HG02870 (cell line): ENCODE results near the gene SH3BP4.

Experiments
- ATAC-seq: cut with Tn5 transposase; IDR thresholded peaks from one replicate; pipeline ENCODE4 v1.9.1; 2021; ENCODE audit warnings: mild to moderate bottlenecking, moderate library complexity; ENCODE audit not compliant: unreplicated experiment

The SH3BP4 gene, protein sequence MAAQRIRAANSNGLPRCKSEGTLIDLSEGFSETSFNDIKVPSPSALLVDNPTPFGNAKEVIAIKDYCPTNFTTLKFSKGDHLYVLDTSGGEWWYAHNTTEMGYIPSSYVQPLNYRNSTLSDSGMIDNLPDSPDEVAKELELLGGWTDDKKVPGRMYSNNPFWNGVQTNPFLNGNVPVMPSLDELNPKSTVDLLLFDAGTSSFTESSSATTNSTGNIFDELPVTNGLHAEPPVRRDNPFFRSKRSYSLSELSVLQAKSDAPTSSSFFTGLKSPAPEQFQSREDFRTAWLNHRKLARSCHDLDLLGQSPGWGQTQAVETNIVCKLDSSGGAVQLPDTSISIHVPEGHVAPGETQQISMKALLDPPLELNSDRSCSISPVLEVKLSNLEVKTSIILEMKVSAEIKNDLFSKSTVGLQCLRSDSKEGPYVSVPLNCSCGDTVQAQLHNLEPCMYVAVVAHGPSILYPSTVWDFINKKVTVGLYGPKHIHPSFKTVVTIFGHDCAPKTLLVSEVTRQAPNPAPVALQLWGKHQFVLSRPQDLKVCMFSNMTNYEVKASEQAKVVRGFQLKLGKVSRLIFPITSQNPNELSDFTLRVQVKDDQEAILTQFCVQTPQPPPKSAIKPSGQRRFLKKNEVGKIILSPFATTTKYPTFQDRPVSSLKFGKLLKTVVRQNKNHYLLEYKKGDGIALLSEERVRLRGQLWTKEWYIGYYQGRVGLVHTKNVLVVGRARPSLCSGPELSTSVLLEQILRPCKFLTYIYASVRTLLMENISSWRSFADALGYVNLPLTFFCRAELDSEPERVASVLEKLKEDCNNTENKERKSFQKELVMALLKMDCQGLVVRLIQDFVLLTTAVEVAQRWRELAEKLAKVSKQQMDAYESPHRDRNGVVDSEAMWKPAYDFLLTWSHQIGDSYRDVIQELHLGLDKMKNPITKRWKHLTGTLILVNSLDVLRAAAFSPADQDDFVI

DNA sequence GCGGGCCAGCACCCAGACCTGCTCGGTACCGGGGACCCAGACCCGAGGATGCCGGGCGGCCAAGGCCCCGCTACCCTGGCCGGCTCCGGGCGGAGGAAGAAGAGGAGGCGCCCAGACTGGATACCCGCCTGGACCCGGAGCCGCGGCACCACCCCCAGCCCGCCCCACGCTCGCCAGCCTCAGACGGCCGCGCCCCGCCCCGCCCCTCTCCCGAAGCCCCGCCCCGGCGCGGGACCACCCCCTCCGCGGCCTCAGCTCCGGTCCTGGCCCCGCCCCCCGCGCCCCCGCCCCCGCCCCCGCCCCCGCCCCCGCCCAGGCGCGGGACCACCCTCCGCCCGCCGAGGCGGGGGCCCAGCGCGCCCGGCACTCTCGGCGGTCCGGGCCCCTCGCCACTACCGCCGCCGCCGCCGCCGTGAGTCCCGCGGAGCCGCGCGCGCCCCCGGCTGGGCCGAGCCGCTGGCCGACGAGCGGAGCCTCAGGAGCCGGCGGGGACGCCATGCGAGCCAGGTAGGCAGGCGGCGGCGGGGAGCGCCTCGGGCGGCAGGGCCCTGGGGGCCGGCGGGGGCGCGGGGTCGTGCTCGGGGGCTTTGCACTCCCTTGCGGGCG, at the start of gene SH3BP4:
TSS of gene SH3BP4 (plus strand) at position 354 of the 606 bp plus-strand sequence. CDS start 82,986 bp downstream, outside the sequence.
- no peak for ATAC-seq

DNA sequence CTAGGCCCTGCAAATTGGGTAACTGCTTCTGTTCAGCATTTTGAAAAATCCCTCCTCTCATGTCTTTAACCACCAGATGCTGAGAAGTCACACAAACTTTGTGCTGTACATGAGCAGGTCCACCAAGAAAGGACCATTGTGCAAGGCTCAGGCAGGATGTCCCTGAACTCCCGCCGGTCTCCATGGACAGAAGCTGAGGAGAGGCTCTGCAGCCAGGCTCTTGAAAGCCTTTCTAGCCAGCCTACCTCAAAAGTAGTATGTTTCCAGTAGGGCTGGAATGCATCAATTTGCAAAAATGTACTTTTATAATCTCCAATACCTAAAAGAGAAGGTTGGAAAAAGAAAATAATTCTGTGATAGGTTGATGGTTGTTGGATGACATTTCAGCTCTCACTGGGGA, 47.0 kb upstream of the SH3BP4 start:
- no peak for ATAC-seq

DNA sequence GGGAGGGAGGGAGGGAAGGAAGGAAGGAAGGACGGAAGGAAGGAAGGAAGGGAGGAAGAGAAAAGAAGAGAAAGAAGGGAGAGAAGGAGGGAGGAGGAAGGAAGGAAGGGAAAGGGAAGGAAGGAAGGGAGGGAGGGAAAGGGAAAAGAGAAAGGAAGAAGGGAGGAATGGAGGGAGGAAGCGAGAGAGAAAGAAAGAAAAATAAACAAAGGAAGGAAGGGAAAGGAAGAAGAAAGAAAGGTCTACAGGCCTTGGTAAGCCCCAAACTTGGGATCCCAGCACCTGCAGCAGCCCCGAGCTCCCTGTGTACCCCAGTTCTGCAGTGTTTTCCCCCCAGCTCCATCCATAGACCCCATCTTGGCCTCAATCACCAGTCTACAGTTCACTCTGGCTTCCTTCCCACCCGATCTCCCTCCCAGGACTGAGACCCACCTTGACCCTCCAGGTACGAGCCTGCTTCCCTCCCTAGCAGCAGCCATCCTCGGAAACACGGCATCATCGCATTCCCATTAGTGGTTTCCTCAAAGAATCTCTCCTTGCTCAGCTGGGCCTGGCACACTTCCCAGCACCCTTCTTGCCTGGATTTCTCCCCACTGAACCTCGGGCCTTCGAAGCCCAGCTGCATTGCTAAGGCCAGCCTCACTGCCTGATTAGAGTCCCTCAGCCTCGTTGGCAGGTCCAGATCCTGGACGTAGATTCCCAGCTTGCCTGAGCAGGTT, 46.1 kb upstream of the SH3BP4 start:
- ATAC-seq: no peak

DNA sequence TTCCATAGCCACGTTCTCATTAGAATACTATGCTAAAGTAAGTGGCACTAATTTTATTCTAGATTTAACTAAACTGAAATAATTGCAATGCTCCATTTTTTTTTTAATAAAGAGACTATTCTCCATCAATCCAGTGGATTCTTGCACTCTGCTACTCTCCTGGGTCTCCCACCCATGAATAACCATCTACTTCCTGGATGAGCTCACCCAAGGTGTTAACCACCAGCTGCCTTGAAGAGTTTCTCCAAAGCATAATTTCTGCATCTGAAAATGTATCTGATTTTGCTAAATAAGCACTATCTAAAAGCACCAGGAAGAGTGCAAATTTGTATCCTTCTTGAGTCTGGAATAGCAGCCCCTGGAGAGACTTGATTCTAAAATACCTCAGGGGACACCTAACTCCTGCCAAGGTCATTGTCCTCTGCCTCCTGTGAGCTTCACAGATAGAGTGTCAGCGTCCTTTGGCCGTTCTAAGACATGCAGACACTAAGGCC, 41.6 kb upstream of the SH3BP4 start:
- no peak for ATAC-seq

DNA sequence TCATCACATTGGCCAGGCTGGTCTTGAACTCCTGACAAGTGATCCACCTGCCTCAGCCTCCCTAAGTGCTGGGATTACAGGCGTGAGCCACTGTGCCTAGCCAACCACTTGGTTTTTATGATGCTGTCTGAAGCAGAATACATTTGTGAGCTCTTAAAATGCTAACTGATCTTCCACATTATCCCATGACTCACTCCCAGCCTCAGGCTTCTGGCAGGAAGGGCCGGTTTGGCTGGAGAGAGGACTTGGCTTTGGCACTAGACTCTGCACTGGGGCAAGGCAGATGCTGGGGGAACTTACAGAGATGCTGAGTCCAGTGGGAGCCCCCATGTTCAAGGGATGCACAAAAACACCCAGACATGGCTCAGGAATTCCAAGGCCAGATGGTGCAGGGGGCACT, 40.5 kb upstream of the SH3BP4 start:
- no peak for ATAC-seq

DNA sequence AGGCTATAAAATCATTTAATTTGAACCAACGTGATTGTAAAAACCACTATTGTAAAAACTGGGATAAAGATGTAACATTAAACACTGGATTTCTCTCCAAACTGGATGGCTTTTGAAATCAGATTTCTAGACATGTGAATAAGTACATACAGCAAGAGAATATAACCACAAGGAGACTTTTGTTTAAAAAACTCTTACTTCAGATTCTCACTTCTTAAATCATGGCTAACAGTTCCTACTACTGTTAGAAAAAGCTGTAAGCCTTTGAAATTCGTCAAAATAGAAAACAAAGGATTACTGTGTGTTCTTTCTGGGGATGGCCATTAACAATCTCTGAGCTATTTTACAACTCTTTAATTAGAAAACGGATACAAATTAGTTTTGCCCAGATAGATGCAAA, 39.4 kb upstream of the SH3BP4 start:
- ATAC-seq: no peak

DNA sequence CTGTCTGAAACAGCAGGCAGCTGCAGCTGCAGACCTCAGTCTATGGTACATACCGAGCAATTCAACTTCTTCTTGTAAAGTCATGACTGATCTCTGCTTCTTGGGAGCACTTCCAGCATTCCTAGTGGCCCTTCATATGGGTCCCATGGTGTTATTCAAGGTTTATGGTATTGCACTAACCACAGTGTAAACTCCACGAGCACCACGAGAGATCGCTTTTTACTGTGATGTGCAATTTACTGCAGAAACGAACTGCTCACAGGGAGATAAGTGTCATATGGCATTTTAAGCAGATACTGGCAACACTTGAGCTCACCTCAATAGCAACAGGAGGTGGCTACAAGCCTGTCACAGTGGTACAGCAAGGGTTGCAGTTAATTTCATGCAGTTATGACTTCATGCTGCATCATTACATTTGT, 38.6 kb upstream of the SH3BP4 start:
- ATAC-seq: no peak

DNA sequence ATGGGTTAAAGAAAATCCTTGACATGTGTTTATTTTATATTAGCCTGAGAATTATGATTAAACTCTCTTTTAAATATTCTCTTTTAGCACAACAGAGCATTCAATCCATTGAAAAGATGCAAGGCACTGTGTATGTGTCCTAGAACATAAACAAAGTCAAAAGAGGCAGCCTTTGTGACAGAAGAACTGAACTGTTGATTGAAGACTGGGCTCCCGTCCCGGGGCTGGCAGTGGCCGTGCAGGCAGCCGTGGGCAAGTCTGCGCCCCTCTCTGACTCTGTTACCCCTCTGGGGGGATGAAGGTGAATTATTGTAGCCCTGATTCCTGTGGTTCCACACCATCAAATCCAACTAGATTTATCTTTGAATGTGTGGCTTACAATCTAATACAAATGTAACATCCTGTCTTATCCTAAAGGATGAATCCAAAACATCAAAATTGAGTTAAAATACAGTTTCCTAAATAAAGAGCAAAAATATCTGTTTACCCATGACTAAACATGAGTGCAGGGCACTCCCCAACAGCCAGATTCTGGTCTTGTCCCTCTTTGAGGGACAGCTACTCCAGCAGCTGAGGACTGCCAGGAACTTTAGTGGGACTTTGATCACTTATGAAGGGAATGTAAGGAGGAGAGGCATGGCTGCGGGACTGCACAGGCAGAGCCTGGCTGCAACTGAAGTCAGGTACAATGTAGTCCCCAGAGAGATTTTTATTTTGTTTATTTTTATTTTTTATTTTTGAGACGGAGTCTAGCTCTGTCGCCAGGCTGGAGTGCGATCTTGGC, 37.3 kb upstream of the SH3BP4 start:
- no peak for ATAC-seq

DNA sequence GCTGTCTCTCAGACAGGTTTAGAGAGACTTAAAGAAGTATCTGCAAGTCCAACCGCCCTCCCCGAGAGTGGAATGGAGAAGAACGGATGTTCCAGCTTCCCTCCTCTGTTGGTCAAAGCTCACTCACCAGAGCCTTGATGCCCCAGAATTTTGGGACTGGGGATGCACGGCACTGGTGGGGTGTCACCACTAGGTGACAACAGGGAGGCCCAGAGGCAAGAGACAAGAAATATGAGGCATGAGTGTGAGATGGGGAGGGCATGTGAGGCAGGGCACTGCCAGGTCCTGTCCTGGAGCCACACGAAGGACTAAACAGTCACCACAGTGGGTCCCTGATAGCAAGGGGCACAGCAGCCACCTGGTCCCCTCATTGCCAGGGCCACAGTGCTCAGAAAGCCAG, 35.1 kb upstream of the SH3BP4 start:
- ATAC-seq: no peak

DNA sequence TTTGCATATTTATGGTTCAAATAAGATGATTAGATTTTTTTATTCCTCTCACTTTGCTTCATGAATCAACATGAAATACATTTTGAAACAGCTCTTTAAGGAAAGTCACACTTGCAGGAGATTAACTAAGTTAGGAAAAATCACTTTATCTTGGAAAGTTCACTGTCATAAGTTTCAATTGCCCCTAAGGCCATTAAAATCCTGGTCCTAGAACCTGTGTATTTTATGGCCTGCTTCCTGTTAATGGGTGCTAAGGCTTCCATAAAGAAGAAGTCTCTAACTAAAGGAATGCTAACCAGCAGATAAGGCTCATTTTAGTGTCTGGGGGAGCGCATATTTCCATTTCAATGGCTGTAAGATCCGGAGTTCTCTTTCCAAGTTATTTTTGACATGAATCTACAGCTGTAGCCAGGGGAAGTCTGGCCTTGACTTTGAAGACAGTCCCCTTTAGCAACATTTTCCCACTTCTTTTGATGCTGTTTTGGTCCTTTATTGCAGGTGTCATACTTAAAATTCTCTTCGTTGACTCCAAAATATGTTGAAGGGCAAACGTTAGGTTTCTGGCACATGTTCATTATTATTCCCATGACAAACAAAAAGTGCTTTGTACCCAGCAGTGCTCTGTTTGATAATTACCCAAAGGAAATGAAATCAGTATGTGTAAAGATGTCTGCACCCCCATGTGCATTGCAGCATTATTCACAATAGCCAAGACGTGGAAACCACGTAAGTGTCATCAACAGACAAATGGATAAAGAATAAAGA, 34.4 kb upstream of the SH3BP4 start:
- ATAC-seq: no peak

DNA sequence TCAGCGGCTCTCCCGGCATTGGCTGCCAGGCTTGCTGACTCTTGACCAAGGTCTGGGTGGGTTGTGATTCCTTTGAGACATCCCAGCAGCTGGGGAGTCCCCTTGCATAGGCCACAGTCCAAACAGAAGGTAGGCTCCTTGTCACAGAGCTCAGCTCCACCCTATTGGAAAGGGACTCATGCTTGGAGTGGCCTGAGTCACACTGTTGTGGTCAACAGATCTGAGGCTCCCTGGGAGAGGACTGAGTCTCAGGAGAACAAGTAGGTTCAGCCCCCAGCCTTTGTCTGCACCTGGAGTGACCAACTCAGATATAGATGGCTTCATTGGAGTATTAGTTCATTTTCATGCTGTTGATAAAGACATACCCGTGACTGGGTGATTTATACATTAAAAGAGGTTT, 32.1 kb upstream of the SH3BP4 start:
- no peak for ATAC-seq

DNA sequence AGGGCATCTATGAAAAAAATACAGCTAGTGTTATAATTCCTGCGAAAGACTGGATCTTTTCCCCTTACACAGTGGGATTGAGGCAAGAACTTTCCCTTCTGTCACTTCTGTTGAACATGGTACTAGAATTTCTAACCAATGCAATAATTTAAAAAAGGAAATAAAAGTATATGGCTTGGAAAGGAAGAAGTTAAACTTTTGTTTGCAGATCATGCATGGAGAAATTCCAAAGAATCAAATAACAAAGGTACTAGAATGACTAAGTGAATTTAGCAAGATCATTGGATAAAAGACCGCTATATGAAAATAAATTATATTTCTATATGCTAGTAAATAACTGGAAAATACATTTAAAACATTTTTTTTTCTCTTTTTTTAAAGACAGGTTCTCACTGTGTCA, 31.0 kb upstream of the SH3BP4 start:
- no peak for ATAC-seq

DNA sequence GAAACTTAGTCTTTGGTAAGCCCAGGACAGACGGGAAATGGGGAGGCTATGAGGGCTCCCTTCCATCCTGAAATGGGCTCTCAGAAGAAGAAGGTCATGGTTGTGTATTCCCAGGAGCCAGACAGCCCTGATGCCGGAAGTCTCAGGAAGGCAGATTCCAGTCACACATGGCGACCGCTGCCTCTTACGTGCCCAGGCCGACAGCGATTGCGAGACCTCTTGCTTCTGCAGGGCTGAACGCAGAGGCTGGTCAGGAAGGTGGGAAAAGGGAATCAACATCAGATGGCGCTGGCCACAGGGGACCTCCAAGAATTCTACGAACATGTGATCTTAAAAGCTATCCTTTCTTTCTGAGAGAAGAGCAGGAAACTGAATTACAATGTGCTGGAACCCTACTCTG, 22.8 kb upstream of the SH3BP4 start:
- ATAC-seq: no peak

DNA sequence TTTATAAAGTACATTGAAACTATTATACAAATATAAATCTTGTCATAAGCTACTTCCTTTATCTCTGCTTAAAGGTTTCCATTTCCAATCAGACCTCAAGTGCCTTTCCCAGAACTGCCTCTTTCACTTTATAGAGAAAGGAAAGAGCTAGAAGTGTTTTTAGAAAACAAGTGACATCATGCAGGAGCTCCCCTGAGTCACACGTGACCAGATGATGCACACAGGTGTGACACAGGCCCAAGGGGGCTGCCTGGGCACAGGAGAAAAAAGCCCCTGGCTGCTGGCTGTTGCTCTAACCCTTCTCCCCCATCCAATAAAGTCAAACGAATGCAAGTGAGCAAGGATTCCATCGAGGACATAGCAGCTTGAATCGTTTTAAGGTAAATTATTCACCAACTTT, 21.4 kb upstream of the SH3BP4 start:
- no peak for ATAC-seq

DNA sequence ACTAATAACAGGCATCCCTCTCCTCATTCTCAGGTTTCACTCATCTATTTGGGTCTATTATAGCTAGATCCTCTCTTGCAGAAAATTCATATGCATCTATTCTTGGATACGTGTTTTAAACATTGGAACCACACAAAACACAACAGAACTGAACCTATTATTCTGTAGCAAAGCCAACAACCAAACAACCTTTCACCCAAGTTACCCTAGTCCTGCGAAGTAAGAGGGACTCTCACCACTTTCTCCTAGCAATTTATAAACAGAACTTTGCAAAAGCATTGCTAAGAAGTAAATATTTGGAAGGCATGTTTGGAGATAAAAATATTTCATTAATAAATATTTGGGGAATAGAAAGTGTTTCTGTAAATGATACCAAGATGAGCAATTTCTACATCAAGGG, 20.4 kb upstream of the SH3BP4 start:
- no peak for ATAC-seq

DNA sequence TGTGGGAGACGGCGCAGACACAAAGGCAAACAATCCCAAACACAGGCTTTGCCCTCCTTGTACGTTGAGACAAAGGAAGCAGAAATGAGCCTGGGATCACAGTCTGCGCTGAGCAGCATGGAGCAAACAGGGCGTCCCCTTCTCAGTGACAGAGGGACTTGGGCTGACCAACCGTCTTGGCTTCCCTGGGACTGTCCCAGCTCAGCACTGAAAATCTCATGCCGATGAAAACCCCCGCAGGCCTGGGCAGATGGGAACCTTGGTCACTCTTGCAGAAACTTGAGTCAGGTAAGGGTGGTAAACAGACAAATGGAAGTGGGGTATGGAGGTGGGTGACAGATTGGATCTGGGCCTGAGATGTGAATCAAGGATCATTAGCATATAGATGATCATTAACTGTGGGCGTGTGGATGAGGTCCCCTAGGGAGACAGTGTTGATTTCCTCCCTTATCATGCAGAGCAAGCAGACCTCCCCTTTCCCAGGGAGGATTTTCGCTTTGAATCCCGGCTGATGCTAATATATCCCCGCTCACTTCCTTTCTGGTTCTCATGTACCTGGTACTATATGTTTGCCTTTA, 19.1 kb upstream of the SH3BP4 start:
- no peak for ATAC-seq

DNA sequence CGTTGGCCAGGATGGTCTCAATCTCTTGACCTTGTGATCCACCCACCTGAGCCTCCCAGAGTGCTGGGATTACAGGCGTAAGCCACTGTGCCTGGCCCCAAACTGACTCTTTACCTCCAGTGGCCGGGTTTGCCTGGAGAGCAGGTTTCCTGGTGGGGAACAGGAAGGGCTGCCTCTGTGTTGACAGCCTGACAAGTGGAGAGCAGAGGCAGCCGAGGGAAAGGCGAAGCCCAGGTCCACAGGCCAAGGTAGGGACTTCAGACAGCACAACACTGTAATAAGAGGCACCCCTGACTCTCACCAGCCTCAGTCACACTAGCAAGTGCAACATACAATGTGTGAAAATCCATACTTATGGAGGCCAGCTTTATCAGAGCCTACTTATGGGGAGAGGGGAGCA, 16.5 kb upstream of the SH3BP4 start:
- no peak for ATAC-seq

DNA sequence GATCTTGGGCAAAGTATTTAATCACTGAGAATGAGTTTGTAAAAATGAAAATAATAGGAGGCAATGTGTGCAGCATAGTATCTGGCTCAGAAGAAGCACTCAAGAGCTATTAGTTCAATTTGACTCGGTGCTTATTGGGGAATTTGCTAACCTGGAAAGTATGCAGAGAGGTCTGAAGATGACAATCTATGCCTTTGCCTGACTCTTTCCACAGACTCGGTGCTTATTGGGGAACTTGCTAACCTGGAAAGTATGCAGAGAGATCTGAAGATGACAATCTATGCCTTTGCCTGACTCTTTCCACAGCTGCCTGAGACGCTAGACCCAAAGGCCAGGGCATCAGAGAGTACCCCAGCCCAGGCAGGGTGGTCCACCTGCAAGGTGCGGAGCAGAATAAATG, 12.2 kb upstream of the SH3BP4 start:
- ATAC-seq: no peak

DNA sequence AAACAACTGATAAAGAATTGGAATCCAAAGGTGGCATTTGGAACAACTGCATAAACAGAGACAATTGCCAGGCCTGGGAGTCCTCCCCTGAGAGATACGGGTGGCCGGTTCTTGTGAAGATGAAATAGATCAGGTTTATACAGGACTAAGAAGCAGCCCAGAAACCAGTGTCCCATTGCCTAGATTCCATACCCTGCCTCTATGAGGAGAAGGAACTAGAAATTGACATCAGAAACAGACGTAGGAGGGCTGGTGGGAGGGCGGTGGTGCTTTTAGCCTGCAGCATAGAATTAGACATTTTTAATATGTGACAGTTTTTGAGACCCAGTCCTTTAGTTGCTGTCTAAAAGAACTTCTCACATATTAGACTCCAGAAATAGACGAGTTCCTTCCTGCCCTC, 11.8 kb upstream of the SH3BP4 start:
- ATAC-seq: no peak
